Stimulated activated CD4-positive, alpha-beta T cell treated with anti-CD3 and anti-CD28 coated beads, Interleukin-2, amount 100 ng/mL, for 24 hours (primary cell): ENCODE data around the gene C2orf49.
A peak's percentile ranks its signal among the peaks of the same experiment; 100 is the strongest.

ENCODE experiments used
- DNase-seq, 2 donors: peaks; one replicate each; pipeline ENCODE4 v3.0.0-alpha.2; 2020

The C2orf49 gene

GRCh38 chr2:105384216-105384615, 46.9 kb downstream of the C2orf49 start:
- no peak for DNase-seq

DNA sequence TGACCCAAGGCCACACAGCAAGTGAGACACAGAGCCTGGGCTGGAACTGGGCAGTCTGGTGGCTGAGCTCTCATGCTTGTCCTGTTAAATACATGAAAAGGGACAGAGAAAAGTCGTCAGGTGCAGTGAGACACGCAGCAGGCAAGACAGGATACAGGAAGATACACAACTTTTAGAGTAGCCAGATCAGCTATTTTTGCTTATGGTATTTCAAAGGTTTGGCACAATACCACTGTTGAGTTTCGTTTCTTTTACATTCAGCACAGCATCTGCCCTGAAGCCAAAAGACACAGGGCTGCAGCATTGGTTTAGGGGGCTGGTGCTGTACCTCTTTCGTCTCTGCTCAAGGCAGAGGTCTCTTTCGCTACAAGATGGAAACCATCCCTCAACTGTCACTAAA, 47.5 kb downstream of the C2orf49 start:
- no peak for DNase-seq

DNA sequence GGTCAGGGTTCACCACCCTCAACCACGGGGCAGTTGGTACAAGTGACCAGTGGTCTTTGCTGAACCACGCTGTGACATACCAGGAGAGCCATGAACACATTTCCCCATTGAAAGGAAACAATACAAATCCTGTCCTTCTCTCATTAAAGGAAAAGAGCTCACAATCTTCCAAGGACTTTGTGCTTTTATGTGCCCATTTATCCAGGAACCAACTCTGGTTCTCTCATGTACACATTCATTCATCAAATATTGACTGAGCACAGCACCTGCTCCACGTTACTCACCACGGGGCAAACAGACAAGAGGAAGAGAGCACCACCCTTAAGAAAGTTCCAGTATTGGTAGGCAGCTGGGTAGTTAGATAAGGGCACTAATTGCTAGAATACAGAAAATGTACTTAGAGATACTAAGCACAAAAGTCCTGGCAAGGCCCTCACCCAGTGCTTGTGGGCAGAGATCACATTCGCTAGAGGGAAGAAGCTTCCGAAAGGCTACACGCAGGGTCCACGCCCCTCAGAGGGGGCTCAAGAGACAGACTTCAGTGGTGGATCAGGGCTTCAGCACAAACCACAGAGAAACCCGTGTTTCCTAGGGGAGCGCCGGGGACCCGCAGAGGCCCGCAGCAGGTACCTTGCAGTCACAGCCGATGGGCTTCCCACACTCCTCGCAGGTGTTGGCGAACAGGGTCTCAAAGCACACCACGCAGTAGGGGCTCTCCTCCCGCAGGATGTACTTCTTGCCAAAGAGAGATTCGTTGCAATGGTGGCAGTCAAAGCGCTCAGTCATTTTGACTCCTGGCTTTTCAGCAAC, 48.6 kb downstream of the C2orf49 start:
- no peak for DNase-seq

DNA sequence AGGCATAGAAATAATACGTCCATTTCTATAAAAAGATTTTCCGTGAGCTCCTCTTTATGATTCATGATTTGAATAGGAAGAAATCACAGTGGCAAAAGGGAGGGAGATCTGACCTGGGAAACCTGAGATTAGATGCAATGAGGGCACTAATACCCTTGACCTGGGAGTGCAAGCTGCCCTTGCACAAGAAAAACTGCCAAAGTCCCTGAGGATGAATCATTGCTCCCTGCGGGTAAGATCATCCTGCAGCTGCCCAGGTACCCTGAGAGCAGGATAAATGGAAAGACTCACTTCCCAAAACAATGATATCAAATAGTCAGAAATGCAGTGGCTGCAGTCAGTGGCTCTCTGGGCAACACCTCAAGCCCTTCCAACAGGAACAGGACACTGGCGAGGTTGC, 49.9 kb downstream of the C2orf49 start:
- no peak for DNase-seq

DNA sequence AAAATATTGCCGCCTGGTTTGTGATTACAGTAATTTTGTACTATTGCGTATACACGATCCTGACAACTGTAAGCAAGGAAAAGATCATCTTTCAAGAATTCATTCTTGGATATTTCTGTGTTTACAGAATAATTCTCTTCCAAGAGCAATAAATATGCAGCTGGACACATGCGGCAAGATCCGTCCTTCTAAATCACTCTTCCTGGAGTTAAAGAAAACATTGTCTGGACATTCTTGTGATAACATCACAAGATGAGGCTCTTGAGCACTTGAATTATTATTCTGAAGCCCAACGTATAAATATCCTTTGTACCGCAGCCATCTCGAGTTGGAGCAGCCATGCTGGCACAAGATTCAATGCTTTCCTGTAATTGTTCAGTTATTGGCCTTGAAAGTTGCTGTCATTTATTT, 51.6 kb downstream of the C2orf49 start:
- DNase-seq = no peak

DNA sequence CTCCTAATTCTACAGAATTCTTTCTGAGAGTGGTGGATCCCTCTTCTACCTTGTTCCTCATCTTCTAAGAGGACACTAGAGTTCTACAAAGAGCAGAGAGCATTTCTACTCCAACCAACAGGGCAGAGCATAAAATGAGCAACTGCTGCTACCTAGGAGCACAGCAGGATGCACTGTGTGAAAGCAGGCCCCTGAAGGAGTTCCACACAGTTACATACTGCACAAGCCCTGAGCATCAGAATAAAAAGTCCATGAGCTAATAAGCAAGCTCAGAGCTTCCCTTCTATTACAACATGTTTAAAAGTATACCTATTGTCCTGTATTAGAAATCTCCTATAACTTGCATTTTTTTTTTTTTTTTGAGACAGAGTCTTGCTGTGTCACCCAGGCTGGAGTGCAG, 53.1 kb downstream of the C2orf49 start:
- DNase-seq = no peak

- DNase-seq = no peak
These were observed 53.8 kb downstream of the C2orf49 start for GRCh38 chr2:105391058-105391627.

- no peak for DNase-seq
These were observed 54.7 kb downstream of the C2orf49 start for GRCh38 chr2:105391763-105392662.

DNA sequence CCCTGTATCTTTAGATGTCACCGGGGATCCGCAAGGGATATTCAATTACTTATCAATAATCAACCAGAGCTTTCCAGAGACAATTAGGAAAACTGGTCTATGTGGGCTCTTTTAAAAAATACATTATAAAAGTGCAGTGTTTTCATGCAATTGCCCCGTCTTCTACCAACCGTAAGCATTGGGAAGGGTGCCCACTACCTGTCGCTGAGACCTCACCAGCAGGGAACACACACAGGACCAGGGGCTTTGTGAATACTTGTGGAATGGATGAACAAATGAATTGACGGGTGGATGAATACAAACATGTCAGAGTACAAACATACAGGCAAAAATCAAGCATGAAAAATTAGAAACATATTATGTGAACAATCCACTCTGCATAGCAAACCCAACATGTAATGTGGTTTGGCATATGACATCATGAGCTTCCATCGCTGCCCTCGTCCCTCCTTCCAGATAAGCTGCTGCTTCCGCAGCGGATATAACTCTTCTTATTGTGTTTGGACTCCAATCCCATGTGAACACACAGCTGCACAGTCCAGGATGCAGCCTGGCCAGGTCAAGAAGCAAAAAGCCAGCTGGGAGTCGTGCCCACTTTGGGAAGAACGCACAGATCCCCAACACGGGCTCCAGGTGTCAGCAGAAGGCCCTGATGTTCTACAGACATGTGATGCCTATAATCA, 56.2 kb downstream of the C2orf49 start:
- DNase-seq = no peak

DNA sequence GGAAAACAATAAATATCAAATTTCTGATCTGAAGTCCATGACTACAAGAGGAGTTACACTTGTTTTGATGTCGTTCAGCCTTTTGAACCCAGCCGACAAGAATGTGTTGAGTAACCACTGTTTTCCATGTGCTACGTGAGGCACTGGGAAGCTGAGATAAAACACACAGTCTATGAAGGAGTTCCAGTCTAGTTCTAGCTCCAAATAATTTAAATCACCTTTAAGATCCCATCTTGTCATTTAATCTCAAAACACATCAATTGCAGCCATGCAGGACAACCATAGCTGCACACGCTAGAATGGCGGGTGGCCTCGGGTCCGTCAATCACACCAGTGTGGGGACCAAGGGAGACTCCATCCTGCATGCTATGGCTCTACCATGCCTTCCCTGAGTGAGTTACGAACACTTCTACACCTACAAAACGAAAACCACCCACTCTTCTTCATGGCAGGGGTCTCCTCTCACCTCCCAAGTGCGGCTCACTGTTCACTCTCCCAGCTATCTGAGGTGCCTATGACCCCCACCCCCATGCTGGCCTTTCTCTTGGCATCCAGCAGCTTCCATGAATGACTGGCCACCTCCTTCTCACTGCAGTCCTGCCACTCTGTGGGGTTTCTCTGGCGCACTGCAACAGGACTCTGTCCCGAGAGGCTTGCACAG, 57.7 kb downstream of the C2orf49 start:
- no peak for DNase-seq

DNA sequence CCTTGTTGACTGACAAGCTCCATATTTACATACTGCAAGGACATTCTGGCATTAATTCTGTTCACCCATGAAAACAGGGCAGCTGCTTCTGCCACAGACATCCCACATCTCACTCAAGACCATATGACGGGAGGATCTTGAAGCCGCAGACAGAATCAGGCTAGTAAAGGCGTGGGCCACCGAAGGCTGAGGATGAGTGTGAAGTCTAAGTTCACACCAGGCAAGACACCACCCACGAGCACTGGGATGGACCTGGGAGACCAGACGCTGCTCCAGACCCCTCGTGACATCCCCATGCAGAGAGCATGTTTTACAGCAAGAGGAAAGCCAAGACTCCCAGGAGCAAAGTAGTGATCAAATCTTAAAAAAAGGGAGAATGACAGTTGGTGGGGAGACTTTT, 58.4 kb downstream of the C2orf49 start:
- no peak for DNase-seq

- DNase-seq = peak; percentile 50 to 57
These were observed 59.1 kb downstream of the C2orf49 start for GRCh38 chr2:105396254-105397024.

- no peak for DNase-seq
These were observed 59.8 kb downstream of the C2orf49 start for GRCh38 chr2:105397025-105397722.

DNA sequence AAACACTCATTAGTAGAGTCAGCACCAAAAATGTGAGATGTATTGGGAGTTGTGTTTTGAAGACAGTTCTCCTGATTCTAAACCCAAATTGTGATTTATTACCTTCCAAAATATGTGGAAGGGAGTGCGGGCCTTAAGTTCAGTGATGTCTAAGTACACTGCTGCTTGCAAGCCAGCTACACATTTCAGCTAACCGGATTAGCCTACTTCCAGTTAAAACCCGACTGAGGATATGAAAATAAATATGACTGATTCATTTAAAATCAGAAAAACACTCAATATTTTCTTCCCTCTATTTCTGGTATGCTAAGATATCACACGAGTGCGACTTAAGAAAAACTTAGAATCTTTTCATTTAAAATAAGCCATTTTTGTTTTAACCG, 60.6 kb downstream of the C2orf49 start:
- no peak for DNase-seq

- peak; percentile 70 to 76 for DNase-seq
These were observed 61.2 kb downstream of the C2orf49 start, which contains the start of gene FHL2 for GRCh38 chr2:105398336-105399206. FHL2 (minus strand) TSS chr2:105399051; CDS start chr2:105386516, 12,535 bp downstream.
